ENCODE results near the gene MCF2L2.

DNA sequence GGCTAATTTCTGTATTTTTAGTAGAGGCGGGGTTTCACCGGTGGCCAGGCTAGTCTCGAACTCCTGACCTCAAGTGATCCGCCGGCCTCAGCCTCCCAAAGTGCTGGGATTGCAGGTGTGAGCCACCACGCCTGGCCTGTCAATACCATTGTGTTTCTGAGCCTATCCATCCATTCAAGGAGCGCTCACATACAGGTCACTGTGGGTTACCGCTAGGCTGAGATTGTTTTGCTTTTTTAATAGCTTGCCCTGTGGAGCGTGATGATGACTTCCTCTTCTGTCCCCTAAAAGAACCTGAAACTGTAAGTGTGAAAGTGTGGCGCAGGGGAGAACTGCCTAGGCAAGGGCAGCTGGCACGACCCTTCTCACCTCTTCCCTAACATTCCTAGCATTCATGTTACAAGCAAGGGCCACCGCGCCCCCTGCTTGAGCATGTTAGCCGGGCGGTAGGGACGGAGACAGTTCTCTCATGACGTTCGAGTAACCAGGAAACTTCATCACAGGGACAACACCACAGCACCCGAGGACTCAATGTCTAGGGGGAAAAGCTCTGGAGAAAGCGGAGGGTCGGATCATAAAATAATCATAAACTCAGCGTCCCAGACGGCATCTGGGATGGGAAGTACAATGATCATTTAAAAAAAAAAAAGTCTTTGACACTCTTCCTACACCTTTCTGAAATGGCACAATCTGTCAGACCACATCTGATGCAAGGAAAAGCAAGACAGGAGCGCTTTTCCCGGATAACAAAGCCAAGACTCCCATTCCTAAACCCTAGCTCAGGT, 266.7 kb downstream of the MCF2L2 start:
- no peak for TF ChIP-seq POLR2AphosphoS5 (IDR thresholded peaks at IDR 0.05; ENCODE audit: low read depth, low read length)
- TF ChIP-seq TAF1 (IDR thresholded peaks at IDR 0.05; ENCODE audit: borderline replicate concordance, insufficient read depth, low read length) = no peak
- no peak for TF ChIP-seq SIN3A (IDR thresholded peaks at IDR 0.05; ENCODE audit: borderline replicate concordance, insufficient read depth, low read length)

Measured in PFSK-1 (cell line).